HCT116 (cell line): ENCODE results near the gene CYP3A4. TPM values are rescaled to one million over a fixed set of nuclear protein-coding genes. Genes with fewer than 3 reads are reported as not detected.

Source experiments
- ATAC-seq: fragments of 200-7000 bp; cut with Tn5 transposase; 2 replicates; pipeline ENCODE4 v1.9.1; 2020; ENCODE audit warnings: mild to moderate bottlenecking, moderate library complexity
- BruUV-seq: library from RNA; stranded (reverse); fragments of 400-500 nt; replicated peaks from 2 replicates; lab custom pipeline; 2021; lab: Mats Ljungman, UMichigan
- CTCF ChIA-PET: fragments of 300-600 bp; sonication (Branson Sonifier 250); formaldehyde crosslinking; loops from one replicate; lab custom pipeline; 2021; ENCODE audit warnings: antibody characterized with exemption; lab: Charles Lee
- POLR2A ChIA-PET: fragments of 300-600, 350-600 bp; sonication (Branson Sonifier 250); formaldehyde crosslinking; loops from one replicate; lab custom pipeline; 2021; ENCODE audit warnings: antibody characterized with exemption; lab: Charles Lee
- RAD21 ChIA-PET, 2 experiments: fragments of 300-600 bp; sonication (Branson Sonifier 250); formaldehyde crosslinking; loops; one replicate each; lab custom pipeline; 2023; ENCODE audit warnings: low total read pairs in 2 of 2; ENCODE audit not compliant: uncharacterized antibody in 2 of 2, unreplicated experiment in 2 of 2, low non-redundant PET in 1 of 2; lab: Charles Lee
- DNase-seq: peaks from one replicate; pipeline ENCODE4 v3.0.0-alpha.2; 2010; ENCODE audit warnings: low read depth, low spot score
- H2AFZ ChIP-seq: fragments of 200-600 bp; shearing (Covaris generic), sonication (generic); 2 replicates; pipeline ENCODE4 v1.6.1; 2017; ENCODE audit warnings: low read depth, mixed run types, mixed read lengths, antibody characterized with exemption, low read length; ENCODE audit not compliant: poor library complexity, severe bottlenecking
- H3K27ac ChIP-seq: 2 replicates; pipeline ENCODE4 v1.5.1; 2012; ENCODE audit warnings: low read depth, low read length
- H3K27me3 ChIP-seq: fragments of 200-600 bp; sonication (generic); 2 replicates; pipeline ENCODE4 v1.6.1; 2016; ENCODE audit warnings: mixed run types, low read length, mixed read lengths; ENCODE audit not compliant: insufficient read depth
- H3K36me3 ChIP-seq, 2 experiments: fragments of 200-500 bp in 1 of 2; fragments of 200-600 bp in 1 of 2; sonication (Bioruptor generic) in 1 of 2; sonication (generic) in 1 of 2; 2 replicates each; pipeline versions ENCODE4 v1.5.1 to v1.6.1; 2014 to 2016; ENCODE audit warnings: low read length in 2 of 2, inconsistent platforms in 1 of 2, mixed read lengths in 1 of 2, mixed run types in 1 of 2; ENCODE audit not compliant: insufficient read depth in 2 of 2, control insufficient read depth in 1 of 2
- H3K4me1 ChIP-seq, 2 experiments: fragments of 200-600 bp in 1 of 2; sonication (generic) in 1 of 2; 2 replicates each; pipeline versions ENCODE4 v1.5.1 to v1.6.1; 2012 to 2017; ENCODE audit warnings: low read length in 2 of 2, inconsistent platforms in 1 of 2, mild to moderate bottlenecking in 1 of 2, mixed read lengths in 1 of 2, mixed run types in 1 of 2, moderate library complexity in 1 of 2; ENCODE audit not compliant: insufficient read depth in 2 of 2, control insufficient read depth in 1 of 2
- H3K4me2 ChIP-seq: fragments of 200-600 bp; sonication (generic); 2 replicates; pipeline ENCODE4 v1.6.1; 2017; ENCODE audit warnings: mixed run types, low read length, mixed read lengths
- H3K4me3 ChIP-seq, 2 experiments: fragments of 200-600 bp in 1 of 2; sonication (generic) in 1 of 2; replicated peaks in 1 of 2; 2 replicates each; pipeline ENCODE4 v1.5.1; 2011 to 2016; ENCODE audit warnings: low read length in 2 of 2, control low read depth in 1 of 2, low read depth in 1 of 2, mild to moderate bottlenecking in 1 of 2, mixed read lengths in 1 of 2, mixed run types in 1 of 2
- H3K79me2 ChIP-seq: fragments of 200-600 bp; sonication (generic); 2 replicates; pipeline ENCODE4 v1.6.1; 2017; ENCODE audit warnings: mild to moderate bottlenecking, mixed run types, low read length, moderate library complexity, mixed read lengths; ENCODE audit not compliant: insufficient read depth
- H3K9ac ChIP-seq: fragments of 200-600 bp; sonication (generic); 2 replicates; pipeline ENCODE4 v1.6.1; 2016; ENCODE audit warnings: low read length, mixed read lengths
- H3K9me2 ChIP-seq: fragments of 200-600 bp; sonication (generic), shearing (Covaris generic); 2 replicates; pipeline ENCODE4 v1.6.1; 2017; ENCODE audit warnings: mixed run types, mild to moderate bottlenecking, moderate library complexity; ENCODE audit not compliant: insufficient read depth
- H3K9me3 ChIP-seq, 2 experiments: fragments of 200-500 bp in 1 of 2; fragments of 200-600 bp in 1 of 2; sonication (Bioruptor generic) in 1 of 2; sonication (generic) in 1 of 2; 2 replicates each; pipeline ENCODE4 v1.6.1; 2014 to 2017; ENCODE audit warnings: low read length in 2 of 2, mixed read lengths in 2 of 2, inconsistent platforms in 1 of 2, low read depth in 1 of 2, mild to moderate bottlenecking in 1 of 2, mixed run types in 1 of 2, moderate library complexity in 1 of 2; ENCODE audit not compliant: control insufficient read depth in 1 of 2, insufficient read depth in 1 of 2
- H4K20me1 ChIP-seq: fragments of 200-600 bp; sonication (generic), shearing (Covaris generic); 2 replicates; pipeline ENCODE4 v1.6.1; 2017; ENCODE audit warnings: mixed run types, mild to moderate bottlenecking, moderate library complexity; ENCODE audit not compliant: insufficient read depth
- CEBPB ChIP-seq: IDR thresholded peaks from 2 replicates; pipeline ENCODE4 v1.6.1; 2012; ENCODE audit warnings: low read depth
- EGR1 ChIP-seq: IDR thresholded peaks from 2 replicates; pipeline ENCODE4 v1.6.1; 2012; ENCODE audit warnings: low read depth
- ELF1 ChIP-seq: IDR thresholded peaks from 2 replicates; pipeline ENCODE4 v1.6.1; 2012; ENCODE audit warnings: low read depth, borderline replicate concordance
- EZH2phosphoT487 ChIP-seq: fragments of 200-600 bp; IDR thresholded peaks from 2 replicates; pipeline ENCODE4 v1.6.1; 2018; ENCODE audit warnings: antibody characterized with exemption, borderline replicate concordance
- JUND ChIP-seq: IDR thresholded peaks from 2 replicates; pipeline ENCODE4 v1.6.1; 2012
- MAX ChIP-seq: IDR thresholded peaks from 2 replicates; pipeline ENCODE4 v1.6.1; 2012
- POLR2AphosphoS5 ChIP-seq: IDR thresholded peaks from 2 replicates; pipeline ENCODE4 v1.6.1; 2011; ENCODE audit warnings: mild to moderate bottlenecking, low read depth, low read length, moderate library complexity
- SIN3A ChIP-seq: IDR thresholded peaks from 2 replicates; pipeline ENCODE4 v1.6.1; 2012; ENCODE audit warnings: low read depth
- TCF7L2 ChIP-seq: IDR thresholded peaks from 2 replicates; pipeline ENCODE4 v1.7.0; 2011; ENCODE audit warnings: borderline replicate concordance, inconsistent platforms; ENCODE audit not compliant: insufficient read depth, insufficient read length; ENCODE audit errors: extremely low read depth
- intact Hi-C: fragments of 100-400 bp; cut with micrococcal nuclease; formaldehyde crosslinking; loops from 2 replicates; pipeline ENCODE4 v1.10.0; 2022
- total RNA-seq: library from RNA; stranded (reverse); gene quantifications from one replicate; pipeline ENCODE4 v1.2.1, GENCODE V29; 2021; ENCODE audit not compliant: unreplicated experiment
- TF ChIP-seq, protein P1 (sequence below): IDR thresholded peaks from 2 replicates; pipeline ENCODE4 v1.6.1; 2012; ENCODE audit warnings: low read depth
- TF ChIP-seq, protein P2 (sequence below): IDR thresholded peaks from 2 replicates; pipeline ENCODE4 v1.6.1; 2011; ENCODE audit warnings: mild to moderate bottlenecking, low read length, moderate library complexity; ENCODE audit not compliant: insufficient replicate concordance; ENCODE audit errors: extremely low read depth
- TF ChIP-seq, protein P3 (sequence below), 3 experiments: fragments of 200-600 bp in 1 of 3; sonication (generic) in 1 of 3; IDR thresholded peaks in 2 of 3; conservative IDR thresholded peaks in 1 of 3; 2 replicates each; pipeline ENCODE4 v1.5.1; 2012 to 2017; ENCODE audit warnings: low read depth in 2 of 3, low read length in 2 of 3, antibody characterized with exemption in 1 of 3, borderline replicate concordance in 1 of 3, control low read depth in 1 of 3, mild to moderate bottlenecking in 1 of 3, mixed read lengths in 1 of 3, mixed run types in 1 of 3, moderate library complexity in 1 of 3; ENCODE audit not compliant: insufficient read depth in 1 of 3

The CYP3A4 gene
- total RNA-seq, 1 experiment from 2014 or later = 0.25 TPM

DNA sequence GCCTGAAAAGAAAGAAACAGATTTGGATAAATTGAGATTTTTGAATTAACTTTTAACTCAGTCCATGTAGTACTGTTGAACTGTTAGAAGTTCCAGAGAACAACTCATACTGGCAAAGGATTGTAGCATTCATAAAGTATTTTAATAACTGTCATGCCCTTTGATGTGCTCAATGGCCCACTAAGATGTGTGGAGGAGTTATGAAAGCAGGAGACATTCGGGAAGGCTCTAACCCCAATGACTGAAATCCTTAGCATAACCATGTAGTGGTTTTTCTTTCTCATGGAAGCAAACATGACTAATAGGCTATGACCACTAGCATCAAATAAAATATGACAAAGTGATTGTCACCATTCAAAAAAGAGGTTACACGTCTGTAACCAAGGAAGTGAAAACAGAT lies 74.7 kb downstream of the CYP3A4 start:
- no peaks in the 10 kb centered on the region for H3K9me3 ChIP-seq
- ChIA-PET CTCF (no interaction called here), RAD21 (no interaction called here)
- no peaks in the 10 kb centered on the region for H3K9me2 ChIP-seq
- no peak overlapping the region for H3K4me3 ChIP-seq
- no peaks in the 10 kb centered on the region for H4K20me1 ChIP-seq
- TF ChIP-seq EGR1 (no peak), POLR2AphosphoS5 (no peak), EZH2phosphoT487 (no peak), ELF1 (no peak), TCF7L2 (no peak), SIN3A (no peak), CEBPB (no peak), JUND (no peak), MAX (no peak)
- TF ChIP-seq, protein P1, sequence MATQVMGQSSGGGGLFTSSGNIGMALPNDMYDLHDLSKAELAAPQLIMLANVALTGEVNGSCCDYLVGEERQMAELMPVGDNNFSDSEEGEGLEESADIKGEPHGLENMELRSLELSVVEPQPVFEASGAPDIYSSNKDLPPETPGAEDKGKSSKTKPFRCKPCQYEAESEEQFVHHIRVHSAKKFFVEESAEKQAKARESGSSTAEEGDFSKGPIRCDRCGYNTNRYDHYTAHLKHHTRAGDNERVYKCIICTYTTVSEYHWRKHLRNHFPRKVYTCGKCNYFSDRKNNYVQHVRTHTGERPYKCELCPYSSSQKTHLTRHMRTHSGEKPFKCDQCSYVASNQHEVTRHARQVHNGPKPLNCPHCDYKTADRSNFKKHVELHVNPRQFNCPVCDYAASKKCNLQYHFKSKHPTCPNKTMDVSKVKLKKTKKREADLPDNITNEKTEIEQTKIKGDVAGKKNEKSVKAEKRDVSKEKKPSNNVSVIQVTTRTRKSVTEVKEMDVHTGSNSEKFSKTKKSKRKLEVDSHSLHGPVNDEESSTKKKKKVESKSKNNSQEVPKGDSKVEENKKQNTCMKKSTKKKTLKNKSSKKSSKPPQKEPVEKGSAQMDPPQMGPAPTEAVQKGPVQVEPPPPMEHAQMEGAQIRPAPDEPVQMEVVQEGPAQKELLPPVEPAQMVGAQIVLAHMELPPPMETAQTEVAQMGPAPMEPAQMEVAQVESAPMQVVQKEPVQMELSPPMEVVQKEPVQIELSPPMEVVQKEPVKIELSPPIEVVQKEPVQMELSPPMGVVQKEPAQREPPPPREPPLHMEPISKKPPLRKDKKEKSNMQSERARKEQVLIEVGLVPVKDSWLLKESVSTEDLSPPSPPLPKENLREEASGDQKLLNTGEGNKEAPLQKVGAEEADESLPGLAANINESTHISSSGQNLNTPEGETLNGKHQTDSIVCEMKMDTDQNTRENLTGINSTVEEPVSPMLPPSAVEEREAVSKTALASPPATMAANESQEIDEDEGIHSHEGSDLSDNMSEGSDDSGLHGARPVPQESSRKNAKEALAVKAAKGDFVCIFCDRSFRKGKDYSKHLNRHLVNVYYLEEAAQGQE = no peak
- TF ChIP-seq, protein P2, sequence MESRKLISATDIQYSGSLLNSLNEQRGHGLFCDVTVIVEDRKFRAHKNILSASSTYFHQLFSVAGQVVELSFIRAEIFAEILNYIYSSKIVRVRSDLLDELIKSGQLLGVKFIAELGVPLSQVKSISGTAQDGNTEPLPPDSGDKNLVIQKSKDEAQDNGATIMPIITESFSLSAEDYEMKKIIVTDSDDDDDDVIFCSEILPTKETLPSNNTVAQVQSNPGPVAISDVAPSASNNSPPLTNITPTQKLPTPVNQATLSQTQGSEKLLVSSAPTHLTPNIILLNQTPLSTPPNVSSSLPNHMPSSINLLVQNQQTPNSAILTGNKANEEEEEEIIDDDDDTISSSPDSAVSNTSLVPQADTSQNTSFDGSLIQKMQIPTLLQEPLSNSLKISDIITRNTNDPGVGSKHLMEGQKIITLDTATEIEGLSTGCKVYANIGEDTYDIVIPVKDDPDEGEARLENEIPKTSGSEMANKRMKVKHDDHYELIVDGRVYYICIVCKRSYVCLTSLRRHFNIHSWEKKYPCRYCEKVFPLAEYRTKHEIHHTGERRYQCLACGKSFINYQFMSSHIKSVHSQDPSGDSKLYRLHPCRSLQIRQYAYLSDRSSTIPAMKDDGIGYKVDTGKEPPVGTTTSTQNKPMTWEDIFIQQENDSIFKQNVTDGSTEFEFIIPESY = no peak
- TF ChIP-seq, protein P3, sequence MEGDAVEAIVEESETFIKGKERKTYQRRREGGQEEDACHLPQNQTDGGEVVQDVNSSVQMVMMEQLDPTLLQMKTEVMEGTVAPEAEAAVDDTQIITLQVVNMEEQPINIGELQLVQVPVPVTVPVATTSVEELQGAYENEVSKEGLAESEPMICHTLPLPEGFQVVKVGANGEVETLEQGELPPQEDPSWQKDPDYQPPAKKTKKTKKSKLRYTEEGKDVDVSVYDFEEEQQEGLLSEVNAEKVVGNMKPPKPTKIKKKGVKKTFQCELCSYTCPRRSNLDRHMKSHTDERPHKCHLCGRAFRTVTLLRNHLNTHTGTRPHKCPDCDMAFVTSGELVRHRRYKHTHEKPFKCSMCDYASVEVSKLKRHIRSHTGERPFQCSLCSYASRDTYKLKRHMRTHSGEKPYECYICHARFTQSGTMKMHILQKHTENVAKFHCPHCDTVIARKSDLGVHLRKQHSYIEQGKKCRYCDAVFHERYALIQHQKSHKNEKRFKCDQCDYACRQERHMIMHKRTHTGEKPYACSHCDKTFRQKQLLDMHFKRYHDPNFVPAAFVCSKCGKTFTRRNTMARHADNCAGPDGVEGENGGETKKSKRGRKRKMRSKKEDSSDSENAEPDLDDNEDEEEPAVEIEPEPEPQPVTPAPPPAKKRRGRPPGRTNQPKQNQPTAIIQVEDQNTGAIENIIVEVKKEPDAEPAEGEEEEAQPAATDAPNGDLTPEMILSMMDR (IDR thresholded peaks at IDR 0.05 in 2 of 3, conservative IDR thresholded peaks at IDR 0.05 in 1 of 3; ENCODE audit: borderline replicate concordance in 1 of 3, insufficient read depth in 1 of 3, low read depth in 2 of 3, low read length in 2 of 3) = no peak
- TF ChIP-seq, all 23 proteins: peak for 0
- H3K27ac ChIP-seq = no peak overlapping the region
- H3K79me2 ChIP-seq = no peaks in the 10 kb centered on the region
- H3K9ac ChIP-seq = no peak overlapping the region
- H3K27me3 ChIP-seq = no peaks in the 10 kb centered on the region
- H3K4me1 ChIP-seq = peaks cover 0 to 5% of the 10 kb centered on the region in 2 experiments; a peak in 1 of 4 replicates
- H3K36me3 ChIP-seq = no peaks in the 10 kb centered on the region
- DNase-seq (no peak), ATAC-seq (no peak)
- no peak overlapping the region for H2AFZ ChIP-seq
- intact Hi-C loops = no loop called here
- POLR2A ChIA-PET = no interaction called here
- no peak overlapping the region for H3K4me2 ChIP-seq
- no TSS peak for BruUV-seq
